ENCODE data around the gene GGN. TPM values are rescaled to one million over a fixed set of nuclear protein-coding genes. Genes with fewer than 3 reads are reported as not detected.

Gene GGN
- total and polyA plus RNA-seq, 2 donors = 0.58 TPM; not detected in 1

Other genes starting within 250 kb of the GGN start
- 1.1 TPM for gene DPF1, start 163.8 kb downstream of the GGN start, total RNA-seq
- 0.24 TPM for gene DPF1, start 163.8 kb downstream of the GGN start, polyA plus RNA-seq
- gene PPP1R14A, start 131.7 kb downstream of the GGN start, total RNA-seq = 5.9 TPM
- gene PPP1R14A, start 131.7 kb downstream of the GGN start, polyA plus RNA-seq = 468 TPM
- 52.0 TPM for gene SPINT2, start 123.5 kb downstream of the GGN start, total RNA-seq
- gene SPINT2, start 123.5 kb downstream of the GGN start, polyA plus RNA-seq = 125 TPM
- 36.8 TPM for gene C19orf33, start 83.8 kb downstream of the GGN start, total RNA-seq
- gene C19orf33, start 83.8 kb downstream of the GGN start, polyA plus RNA-seq = 89.0 TPM
- gene YIF1B, start 72.1 kb downstream of the GGN start, total RNA-seq = 17.7 TPM
- gene YIF1B, start 72.1 kb downstream of the GGN start, polyA plus RNA-seq = 34.3 TPM
- 11.8 TPM for gene KCNK6, start 68.2 kb downstream of the GGN start, total RNA-seq
- 15.8 TPM for gene KCNK6, start 68.2 kb downstream of the GGN start, polyA plus RNA-seq
- 4.9 TPM for gene CATSPERG, start 52.2 kb downstream of the GGN start, total RNA-seq
- gene CATSPERG, start 52.2 kb downstream of the GGN start, polyA plus RNA-seq = 1.3 TPM
- 102 TPM for gene PSMD8, start 13.5 kb downstream of the GGN start, total RNA-seq
- 166 TPM for gene PSMD8, start 13.5 kb downstream of the GGN start, polyA plus RNA-seq
- 0.05 TPM for gene SPRED3, start 663 bp upstream of the GGN start, total RNA-seq
- 0.72 TPM for gene SPRED3, start 663 bp upstream of the GGN start, polyA plus RNA-seq
- 5.1 TPM for gene FAM98C, start 15.1 kb upstream of the GGN start, total RNA-seq
- 27.9 TPM for gene FAM98C, start 15.1 kb upstream of the GGN start, polyA plus RNA-seq
- gene RASGRP4, start 38.2 kb upstream of the GGN start, total RNA-seq = 0.95 TPM
- 2.4 TPM for gene RASGRP4, start 38.2 kb upstream of the GGN start, polyA plus RNA-seq
- gene RYR1, start 45.7 kb upstream of the GGN start, total RNA-seq = 5.3 TPM
- 1.1 TPM for gene RYR1, start 45.7 kb upstream of the GGN start, polyA plus RNA-seq
- 2.2 TPM for gene MAP4K1, start 229.9 kb upstream of the GGN start, total RNA-seq
- 1.9 TPM for gene MAP4K1, start 229.9 kb upstream of the GGN start, polyA plus RNA-seq
- gene EIF3K, start 231.2 kb upstream of the GGN start, total RNA-seq = 92.4 TPM
- 373 TPM for gene EIF3K, start 231.2 kb upstream of the GGN start, polyA plus RNA-seq